ENCODE data around the gene ZNRF2.

Gene ZNRF2

GRCh38 chr7:30332549-30332948 is 48.2 kb downstream of the ZNRF2 start:
- peaks cover 18% of the 10 kb centered on the region for H3K4me1 Mint-ChIP-seq (ENCODE audit: low read depth)

GRCh38 chr7:30335763-30336487 is 51.5 kb downstream of the ZNRF2 start:
- Mint-ChIP-seq H3K27ac (no peak overlapping the region), H3K27me3 (ENCODE audit: low read depth) (no peaks in the 10 kb centered on the region), H3K36me3 (ENCODE audit: low read depth) (peaks cover 5% of the 10 kb centered on the region), H3K9me3 (peaks cover 9% of the 10 kb centered on the region), H3K4me3 (no peak overlapping the region), H3K4me1 (ENCODE audit: low read depth) (peaks cover 11% of the 10 kb centered on the region)

More at GRCh38 chr7:30332549-30332948, 48.2 kb downstream of the ZNRF2 start:
- no peaks in the 10 kb centered on the region for H3K27me3 Mint-ChIP-seq (ENCODE audit: low read depth)
- peaks cover 7% of the 10 kb centered on the region for H3K36me3 Mint-ChIP-seq (ENCODE audit: low read depth)
- H3K4me3 Mint-ChIP-seq, result no peak overlapping the region
- H3K9me3 Mint-ChIP-seq, result peaks cover 4% of the 10 kb centered on the region
- no peak overlapping the region for H3K27ac Mint-ChIP-seq

- peaks cover 21% of the 10 kb centered on the region for H3K9me3 Mint-ChIP-seq
- H3K4me3 Mint-ChIP-seq, result no peak overlapping the region
- H3K27me3 Mint-ChIP-seq (ENCODE audit: low read depth), result peaks cover 4% of the 10 kb centered on the region
- H3K27ac Mint-ChIP-seq, result no peak overlapping the region
- H3K36me3 Mint-ChIP-seq (ENCODE audit: low read depth), result peaks cover 16% of the 10 kb centered on the region
- H3K4me1 Mint-ChIP-seq (ENCODE audit: low read depth), result peaks cover 47% of the 10 kb centered on the region
These were observed 60.1 kb downstream of the ZNRF2 start for GRCh38 chr7:30344513-30344912.

- H3K4me1 Mint-ChIP-seq (ENCODE audit: low read depth), result peaks cover 48% of the 10 kb centered on the region
- peak overlapping the region; percentile 97 for H3K27ac Mint-ChIP-seq
- peaks cover 4% of the 10 kb centered on the region for H3K27me3 Mint-ChIP-seq (ENCODE audit: low read depth)
- H3K9me3 Mint-ChIP-seq, result peaks cover 3% of the 10 kb centered on the region
- peaks cover 5% of the 10 kb centered on the region for H3K36me3 Mint-ChIP-seq (ENCODE audit: low read depth)
- H3K4me3 Mint-ChIP-seq, result peak overlapping the region; percentile 53
These were observed 63.1 kb downstream of the ZNRF2 start for GRCh38 chr7:30347226-30348082.

- peaks cover 53% of the 10 kb centered on the region for H3K4me1 Mint-ChIP-seq (ENCODE audit: low read depth)
- peaks cover 3% of the 10 kb centered on the region for H3K36me3 Mint-ChIP-seq (ENCODE audit: low read depth)
- H3K27me3 Mint-ChIP-seq (ENCODE audit: low read depth), result peaks cover 4% of the 10 kb centered on the region
- H3K9me3 Mint-ChIP-seq, result no peaks in the 10 kb centered on the region
- peak overlapping the region; percentile 97 for H3K27ac Mint-ChIP-seq
- peak overlapping the region; percentile 53 for H3K4me3 Mint-ChIP-seq
These were observed 63.7 kb downstream of the ZNRF2 start for GRCh38 chr7:30348083-30348560.

GRCh38 chr7:30349170-30349569 is 64.8 kb downstream of the ZNRF2 start:
- H3K27ac Mint-ChIP-seq, result peak overlapping the region; percentile 32
- no peaks in the 10 kb centered on the region for H3K9me3 Mint-ChIP-seq
- H3K4me3 Mint-ChIP-seq, result no peak overlapping the region
- H3K27me3 Mint-ChIP-seq (ENCODE audit: low read depth), result peaks cover 4% of the 10 kb centered on the region
- peaks cover 3% of the 10 kb centered on the region for H3K36me3 Mint-ChIP-seq (ENCODE audit: low read depth)
- peaks cover 51% of the 10 kb centered on the region for H3K4me1 Mint-ChIP-seq (ENCODE audit: low read depth)

- no peak overlapping the region for H3K27ac Mint-ChIP-seq
- H3K9me3 Mint-ChIP-seq, result no peaks in the 10 kb centered on the region
- H3K4me1 Mint-ChIP-seq (ENCODE audit: low read depth), result peaks cover 47% of the 10 kb centered on the region
- peaks cover 3% of the 10 kb centered on the region for H3K36me3 Mint-ChIP-seq (ENCODE audit: low read depth)
- H3K4me3 Mint-ChIP-seq, result no peak overlapping the region
- peaks cover 4% of the 10 kb centered on the region for H3K27me3 Mint-ChIP-seq (ENCODE audit: low read depth)
These were observed 65.4 kb downstream of the ZNRF2 start for GRCh38 chr7:30349816-30350215.

- H3K36me3 Mint-ChIP-seq (ENCODE audit: low read depth), result peaks cover 2% of the 10 kb centered on the region
- no peak overlapping the region for H3K4me3 Mint-ChIP-seq
- peaks cover 41% of the 10 kb centered on the region for H3K4me1 Mint-ChIP-seq (ENCODE audit: low read depth)
- H3K27me3 Mint-ChIP-seq (ENCODE audit: low read depth), result no peaks in the 10 kb centered on the region
- H3K9me3 Mint-ChIP-seq, result no peaks in the 10 kb centered on the region
- H3K27ac Mint-ChIP-seq, result no peak overlapping the region
These were observed 66.9 kb downstream of the ZNRF2 start for GRCh38 chr7:30351286-30351685.

GRCh38 chr7:30351724-30352123 is 67.3 kb downstream of the ZNRF2 start:
- peaks cover 38% of the 10 kb centered on the region for H3K4me1 Mint-ChIP-seq (ENCODE audit: low read depth)
- H3K36me3 Mint-ChIP-seq (ENCODE audit: low read depth), result peaks cover 2% of the 10 kb centered on the region
- no peak overlapping the region for H3K27ac Mint-ChIP-seq
- H3K4me3 Mint-ChIP-seq, result no peak overlapping the region
- H3K27me3 Mint-ChIP-seq (ENCODE audit: low read depth), result no peaks in the 10 kb centered on the region
- no peaks in the 10 kb centered on the region for H3K9me3 Mint-ChIP-seq

- Mint-ChIP-seq H3K36me3 (ENCODE audit: low read depth) (peaks cover 5% of the 10 kb centered on the region), H3K9me3 (no peaks in the 10 kb centered on the region), H3K27me3 (ENCODE audit: low read depth) (no peaks in the 10 kb centered on the region), H3K4me3 (no peak overlapping the region), H3K4me1 (ENCODE audit: low read depth) (peaks cover 33% of the 10 kb centered on the region), H3K27ac (no peak overlapping the region)
These were observed 67.8 kb downstream of the ZNRF2 start for GRCh38 chr7:30352169-30352568.

GRCh38 chr7:30353532-30353931 is 69.1 kb downstream of the ZNRF2 start:
- Mint-ChIP-seq H3K36me3 (ENCODE audit: low read depth) (peaks cover 12% of the 10 kb centered on the region), H3K4me3 (no peak overlapping the region), H3K9me3 (no peaks in the 10 kb centered on the region), H3K27me3 (ENCODE audit: low read depth) (no peaks in the 10 kb centered on the region), H3K27ac (no peak overlapping the region), H3K4me1 (ENCODE audit: low read depth) (peaks cover 20% of the 10 kb centered on the region)

GRCh38 chr7:30353932-30354607 is 69.7 kb downstream of the ZNRF2 start:
- H3K36me3 Mint-ChIP-seq (ENCODE audit: low read depth), result peaks cover 12% of the 10 kb centered on the region
- no peak overlapping the region for H3K27ac Mint-ChIP-seq
- no peaks in the 10 kb centered on the region for H3K9me3 Mint-ChIP-seq
- no peak overlapping the region for H3K4me3 Mint-ChIP-seq
- H3K27me3 Mint-ChIP-seq (ENCODE audit: low read depth), result no peaks in the 10 kb centered on the region
- peaks cover 16% of the 10 kb centered on the region for H3K4me1 Mint-ChIP-seq (ENCODE audit: low read depth)

GRCh38 chr7:30354791-30355190 is 70.4 kb downstream of the ZNRF2 start:
- H3K36me3 Mint-ChIP-seq (ENCODE audit: low read depth), result peaks cover 12% of the 10 kb centered on the region
- no peak overlapping the region for H3K4me3 Mint-ChIP-seq
- peaks cover 11% of the 10 kb centered on the region for H3K4me1 Mint-ChIP-seq (ENCODE audit: low read depth)
- no peaks in the 10 kb centered on the region for H3K27me3 Mint-ChIP-seq (ENCODE audit: low read depth)
- H3K27ac Mint-ChIP-seq, result no peak overlapping the region
- no peaks in the 10 kb centered on the region for H3K9me3 Mint-ChIP-seq

- H3K27ac Mint-ChIP-seq, result no peak overlapping the region
- peaks cover 12% of the 10 kb centered on the region for H3K36me3 Mint-ChIP-seq (ENCODE audit: low read depth)
- peaks cover 4% of the 10 kb centered on the region for H3K4me1 Mint-ChIP-seq (ENCODE audit: low read depth)
- H3K9me3 Mint-ChIP-seq, result no peaks in the 10 kb centered on the region
- H3K27me3 Mint-ChIP-seq (ENCODE audit: low read depth), result no peaks in the 10 kb centered on the region
- H3K4me3 Mint-ChIP-seq, result no peak overlapping the region
These were observed 75.6 kb downstream of the ZNRF2 start for GRCh38 chr7:30359957-30360356.
